SK-N-SH (cell line): ENCODE results near the gene ASTN2. TPM values are rescaled to one million over a fixed set of nuclear protein-coding genes. Genes with fewer than 3 reads are reported as not detected.

Source experiments
- CTCF ChIA-PET: fragments of 300-600, 350-600 bp; formaldehyde crosslinking; extraction: SDS; loops from one replicate; lab custom pipeline; 2021; lab: Yijun Ruan, JAX
- POLR2A ChIA-PET: fragments of 350-600 bp; sonication (Branson Sonifier 250); formaldehyde crosslinking; extraction: SDS; loops from one replicate; lab custom pipeline; 2020; ENCODE audit warnings: antibody characterized with exemption, inconsistent platforms; lab: Yijun Ruan, JAX
- DNase-seq: peaks from one replicate; pipeline ENCODE4 v3.0.0; 2012
- H2AFZ ChIP-seq: fragments of 200-600 bp; sonication (generic); 2 replicates; pipeline ENCODE4 v1.8.1; 2016; ENCODE audit warnings: antibody characterized with exemption, mild to moderate bottlenecking, low read depth
- H3F3A ChIP-seq: fragments of 200-600 bp; sonication (generic); replicated peaks from 2 replicates; pipeline ENCODE3; 2016; ENCODE audit warnings: antibody characterized with exemption, mild to moderate bottlenecking; ENCODE audit not compliant: insufficient read depth
- H3K27ac ChIP-seq, 2 experiments: fragments of 200-500 bp in 1 of 2; fragments of 200-600 bp in 1 of 2; sonication (Bioruptor generic) in 1 of 2; sonication (generic), shearing (Covaris generic) in 1 of 2; 2 replicates each; pipeline versions ENCODE4 v1.5.1 to v1.6.1; 2014 to 2016; ENCODE audit warnings: low read depth in 2 of 2, inconsistent platforms in 1 of 2, low read length in 1 of 2, mild to moderate bottlenecking in 1 of 2, mixed read lengths in 1 of 2
- H3K27me3 ChIP-seq: fragments of 200-600 bp; sonication (generic), shearing (Covaris generic); 2 replicates; pipeline ENCODE4 v1.6.1; 2016; ENCODE audit warnings: mixed run types; ENCODE audit not compliant: insufficient read depth
- H3K36me3 ChIP-seq, 2 experiments: fragments of 200-500 bp in 1 of 2; fragments of 200-600 bp in 1 of 2; sonication (Bioruptor generic) in 1 of 2; sonication (generic) in 1 of 2; replicated peaks in 1 of 2; 2 replicates each; pipeline versions ENCODE3 to v1.5.1; 2014 to 2016; ENCODE audit warnings: low read length in 1 of 2, mild to moderate bottlenecking in 1 of 2; ENCODE audit not compliant: insufficient read depth in 2 of 2, control insufficient read depth in 1 of 2
- H3K4me1 ChIP-seq, 2 experiments: fragments of 200-500 bp in 1 of 2; fragments of 200-600 bp in 1 of 2; sonication (Bioruptor generic) in 1 of 2; sonication (generic), shearing (Covaris generic) in 1 of 2; 2 replicates each; pipeline versions ENCODE4 v1.5.1 to v1.6.1; 2014 to 2016; ENCODE audit warnings: low read depth in 1 of 2, low read length in 1 of 2, mixed run types in 1 of 2; ENCODE audit not compliant: insufficient read depth in 2 of 2, control insufficient read depth in 1 of 2
- H3K4me2 ChIP-seq: fragments of 200-600 bp; sonication (generic), shearing (Covaris generic); 2 replicates; pipeline ENCODE4 v1.6.1; 2017; ENCODE audit warnings: mixed run types
- H3K4me3 ChIP-seq, 2 experiments: fragments of 200-500 bp in 1 of 2; fragments of 200-600 bp in 1 of 2; sonication (Bioruptor generic) in 1 of 2; sonication (generic), shearing (Covaris generic) in 1 of 2; 2 replicates each; pipeline versions ENCODE4 v1.5.1 to v1.8.1; 2014 to 2016; ENCODE audit warnings: low read depth in 2 of 2, inconsistent platforms in 1 of 2, low read length in 1 of 2, mild to moderate bottlenecking in 1 of 2, mixed read lengths in 1 of 2, moderate library complexity in 1 of 2
- H3K79me2 ChIP-seq: fragments of 200-600 bp; sonication (generic); 2 replicates; pipeline ENCODE4 v1.8.1; 2017; ENCODE audit warnings: mild to moderate bottlenecking; ENCODE audit not compliant: insufficient read depth
- H3K9ac ChIP-seq: fragments of 200-600 bp; sonication (generic); 2 replicates; pipeline ENCODE4 v1.6.1; 2017; ENCODE audit warnings: mixed run types
- H3K9me2 ChIP-seq: fragments of 200-600 bp; sonication (generic); 2 replicates; pipeline ENCODE4 v1.6.1; 2017; ENCODE audit warnings: mixed run types
- H3K9me3 ChIP-seq: fragments of 200-600 bp; sonication (generic); 2 replicates; pipeline ENCODE4 v1.6.1; 2017; ENCODE audit warnings: mixed run types, mild to moderate bottlenecking, moderate library complexity
- H4K20me1 ChIP-seq: fragments of 200-600 bp; sonication (generic); 2 replicates; pipeline ENCODE4 v1.6.1; 2017; ENCODE audit warnings: mild to moderate bottlenecking, mixed run types; ENCODE audit not compliant: insufficient read depth
- CHD2 ChIP-seq: fragments of 150-350 bp; IDR thresholded peaks from 2 replicates; pipeline ENCODE4 v1.6.1; 2018; ENCODE audit warnings: low read length; ENCODE audit not compliant: partially characterized antibody
- ELF1 ChIP-seq: IDR thresholded peaks from 2 replicates; pipeline ENCODE4 v1.4.0; 2012
- FOSL2 ChIP-seq: IDR thresholded peaks from 2 replicates; pipeline ENCODE4 v1.4.0; 2012; ENCODE audit warnings: low read depth, mild to moderate bottlenecking, moderate library complexity, borderline replicate concordance
- FOXM1 ChIP-seq: IDR thresholded peaks from 2 replicates; pipeline ENCODE4 v1.4.0; 2012; ENCODE audit warnings: low read depth, mild to moderate bottlenecking
- GABPA ChIP-seq: IDR thresholded peaks from 2 replicates; pipeline ENCODE4 v1.4.0; 2012; ENCODE audit warnings: low read depth, mild to moderate bottlenecking
- GATA2 ChIP-seq: sonication (generic); formaldehyde crosslinking; IDR thresholded peaks from 2 replicates; pipeline ENCODE4 v1.5.0; 2020; ENCODE audit warnings: mild to moderate bottlenecking, missing genetic modification reagents
- JUND ChIP-seq: IDR thresholded peaks from 2 replicates; pipeline ENCODE4 v1.4.0; 2012
- MAX ChIP-seq: IDR thresholded peaks from 2 replicates; pipeline ENCODE4 v1.4.0; 2012; ENCODE audit warnings: low read depth
- MEF2A ChIP-seq: IDR thresholded peaks from 2 replicates; pipeline ENCODE4 v1.4.0; 2012; ENCODE audit warnings: low read depth, borderline replicate concordance
- MXI1 ChIP-seq: IDR thresholded peaks from 2 replicates; pipeline ENCODE4 v1.6.1; 2012; ENCODE audit warnings: mild to moderate bottlenecking, low read depth, low read length, improper control_type of control experiment
- PBX3 ChIP-seq: IDR thresholded peaks from 2 replicates; pipeline ENCODE4; 2012
- POLR2AphosphoS5 ChIP-seq: IDR thresholded peaks from 2 replicates; pipeline ENCODE4 v1.6.1; 2012; ENCODE audit warnings: low read depth, low read length
- RAD21 ChIP-seq: IDR thresholded peaks from 2 replicates; pipeline ENCODE4 v1.6.1; 2012; ENCODE audit warnings: mild to moderate bottlenecking, low read length
- REST ChIP-seq: IDR thresholded peaks from 2 replicates; pipeline ENCODE4 v1.6.1; 2012; ENCODE audit warnings: mild to moderate bottlenecking, low read depth, low read length, moderate library complexity
- RFX5 ChIP-seq: IDR thresholded peaks from 2 replicates; pipeline ENCODE4 v1.6.1; 2012; ENCODE audit warnings: mild to moderate bottlenecking, improper control_type of control experiment, low read length
- SIN3A ChIP-seq: IDR thresholded peaks from 2 replicates; pipeline ENCODE4 v1.6.1; 2012; ENCODE audit warnings: low read depth, mild to moderate bottlenecking, low read length, moderate library complexity, borderline replicate concordance
- SMC3 ChIP-seq: IDR thresholded peaks from 2 replicates; pipeline ENCODE4 v1.6.1; 2012; ENCODE audit warnings: low read depth, low read length, improper control_type of control experiment
- TEAD4 ChIP-seq: IDR thresholded peaks from 2 replicates; pipeline ENCODE4 v1.4.0; 2012; ENCODE audit warnings: mild to moderate bottlenecking, borderline replicate concordance; ENCODE audit not compliant: insufficient read depth
- USF2 ChIP-seq: fragments of 150-350 bp; IDR thresholded peaks from 2 replicates; pipeline ENCODE4 v1.6.1; 2017; ENCODE audit warnings: antibody characterized with exemption, low read length, low read depth, borderline replicate concordance
- YY1 ChIP-seq: IDR thresholded peaks from 2 replicates; pipeline ENCODE4 v1.4.0; 2012; ENCODE audit warnings: low read depth, mild to moderate bottlenecking
- WGBS: methylation state at CpG from one replicate; pipeline ENCODE4 v1.1.6; 2017; ENCODE audit warnings: low lambda C conversion rate; 5-methylcytosine and 5-hydroxymethylcytosine counted together
- polyA plus RNA-seq, 3 experiments: library from polyadenylated mRNA; depleted of rRNA; stranded (reverse); fragments of >200 nt; gene quantifications; 2 replicates each; pipeline ENCODE4 v1.2.3, GENCODE V29; 2012

The ASTN2 gene
- polyA plus RNA-seq, 1 of the 3 experiments (the other 2 are of a cell fraction) = 6.6 TPM

GRCh38 chr9:116984111-116984510 lies 430.7 kb downstream of the ASTN2 start:
- CTCF ChIA-PET = interaction anchor here (0.7 kb wide), 1 partner anchor 72 kb away, joined by 3 read pairs; no protein-coding TSS in a partner anchor

More at GRCh38 chr9:116984111-116984510, 430.7 kb downstream of the ASTN2 start:
- H3K27me3 ChIP-seq = no peaks in the 10 kb centered on the region
- no peaks in the 10 kb centered on the region for H3K9me3 ChIP-seq
- peaks cover 0 to 34% of the 10 kb centered on the region in 2 experiments; a peak in 2 of 4 replicates for H3K4me1 ChIP-seq
- TF ChIP-seq YY1 (no peak), SMC3 (no peak), GATA2 (CRISPR knock-in tag) (no peak), REST (no peak), POLR2AphosphoS5 (no peak), SIN3A (no peak), RAD21 (no peak), TEAD4 (no peak), MEF2A (no peak), CHD2 (no peak), FOSL2 (no peak), PBX3 (no peak), RFX5 (no peak), MXI1 (no peak), USF2 (no peak), ELF1 (no peak), JUND (no peak), GABPA (no peak), MAX (no peak), FOXM1 (no peak)
- H3K4me2 ChIP-seq = no peak overlapping the region
- H3K27ac ChIP-seq = no peak overlapping the region
- no peak overlapping the region for H2AFZ ChIP-seq
- DNase-seq = no peak
- H4K20me1 ChIP-seq = no peaks in the 10 kb centered on the region
- H3K9ac ChIP-seq = no peak overlapping the region
- 21% methylated on average over 2 of the region's 2 CpGs for WGBS
- no peaks in the 10 kb centered on the region for H3K79me2 ChIP-seq
- H3K9me2 ChIP-seq = no peaks in the 10 kb centered on the region
- no peak overlapping the region for H3K4me3 ChIP-seq
- POLR2A ChIA-PET = no interaction called here
- H3K36me3 ChIP-seq = no peaks in the 10 kb centered on the region
- H3F3A ChIP-seq = no peaks in the 10 kb centered on the region
